Fibroblast of lung (primary cell): Measurements from ENCODE around the gene SERTAD2. TPM values are rescaled to one million over a fixed set of nuclear protein-coding genes. Genes with fewer than 3 reads are reported as not detected.

Source experiments
- DNase-seq, 2 donors: peaks; one replicate each; pipeline versions ENCODE4 v3.0.0 to v3.0.0-alpha.2; 2010; ENCODE audit warnings: low read depth in 2 of 2
- H2AFZ ChIP-seq: 2 replicates; pipeline ENCODE4 v1.5.1; 2012; ENCODE audit warnings: low read length, control low read depth, inconsistent platforms
- H3K27ac ChIP-seq: 2 replicates; pipeline ENCODE4 v1.5.1; 2011; ENCODE audit warnings: low read length, control low read depth; ENCODE audit not compliant: insufficient read depth
- H3K27me3 ChIP-seq: 2 replicates; pipeline ENCODE4 v1.5.1; 2011; ENCODE audit warnings: mild to moderate bottlenecking, low read length; ENCODE audit not compliant: control insufficient read depth, insufficient read depth
- H3K36me3 ChIP-seq: 2 replicates; pipeline ENCODE4 v1.5.1; 2011; ENCODE audit warnings: low read length; ENCODE audit not compliant: control insufficient read depth, insufficient read depth
- H3K4me1 ChIP-seq: 2 replicates; pipeline ENCODE4 v1.5.1; 2011; ENCODE audit warnings: low read length; ENCODE audit not compliant: control insufficient read depth, insufficient read depth; ENCODE audit errors: extremely low read depth
- H3K4me2 ChIP-seq: 2 replicates; pipeline ENCODE4 v1.5.1; 2011; ENCODE audit warnings: low read length, control low read depth; ENCODE audit not compliant: insufficient read depth; ENCODE audit errors: extremely low read depth
- H3K4me3 ChIP-seq, 4 experiments: fragments of 200-600 bp in 1 of 4; sonication (generic) in 1 of 4; replicated peaks in 1 of 4; 2 replicates each; pipeline ENCODE4 v1.5.1; 2011 to 2016; ENCODE audit warnings: low read length in 4 of 4, low read depth in 3 of 4, mild to moderate bottlenecking in 3 of 4, control low read depth in 2 of 4, inconsistent platforms in 1 of 4, mixed read lengths in 1 of 4; ENCODE audit not compliant: insufficient read depth in 1 of 4; ENCODE audit errors: control extremely low read depth in 1 of 4
- H3K79me2 ChIP-seq: 2 replicates; pipeline ENCODE4 v1.5.1; 2012; ENCODE audit warnings: mild to moderate bottlenecking, low read length, inconsistent platforms; ENCODE audit not compliant: control insufficient read depth, insufficient read depth
- H3K9ac ChIP-seq: 2 replicates; pipeline ENCODE4 v1.5.1; 2011; ENCODE audit warnings: mild to moderate bottlenecking, low read length, control low read depth; ENCODE audit not compliant: insufficient read depth
- H3K9me3 ChIP-seq: 2 replicates; pipeline ENCODE4 v1.5.1; 2012; ENCODE audit warnings: low read depth, low read length; ENCODE audit not compliant: control insufficient read depth, insufficient read depth
- H4K20me1 ChIP-seq: 2 replicates; pipeline ENCODE4 v1.5.1; 2011; ENCODE audit warnings: low read length; ENCODE audit not compliant: control insufficient read depth, insufficient read depth; ENCODE audit errors: extremely low read depth
- CTCF ChIP-seq, 2 donors: IDR thresholded peaks in 1 of 2; conservative IDR thresholded peaks in 1 of 2; 1 replicate in 1 of 2; 2 replicates in 1 of 2; pipeline ENCODE4 v1.5.1; 2011 to 2012; ENCODE audit warnings: low read length in 2 of 2, control low read depth in 1 of 2, inconsistent platforms in 1 of 2, low read depth in 1 of 2, mild to moderate bottlenecking in 1 of 2
- EZH2 ChIP-seq: IDR thresholded peaks from 2 replicates; pipeline ENCODE4 v1.5.1; 2012; ENCODE audit warnings: low read length, control low read depth, mild to moderate bottlenecking; ENCODE audit errors: missing control alignments
- polyA plus RNA-seq, 2 donors: library from polyadenylated mRNA; depleted of rRNA in 1 of 2; stranded (reverse) in 1 of 2; unstranded in 1 of 2; fragments of >200 nt; gene quantifications; 2 replicates each; pipeline ENCODE4 v1.2.1, GENCODE V29; 2011 to 2012; ENCODE audit warnings: missing spikeins in 1 of 2
- total RNA-seq: library from RNA; depleted of rRNA; stranded (reverse); fragments of >200 nt; gene quantifications from 2 replicates; pipeline ENCODE4 v1.2.1, GENCODE V29; 2014

SERTAD2 gene
- total and polyA plus RNA-seq, 2 donors (not counting 1 experiment from before 2014, with no cell fraction given) = 15.2 to 16.5 TPM

DNA sequence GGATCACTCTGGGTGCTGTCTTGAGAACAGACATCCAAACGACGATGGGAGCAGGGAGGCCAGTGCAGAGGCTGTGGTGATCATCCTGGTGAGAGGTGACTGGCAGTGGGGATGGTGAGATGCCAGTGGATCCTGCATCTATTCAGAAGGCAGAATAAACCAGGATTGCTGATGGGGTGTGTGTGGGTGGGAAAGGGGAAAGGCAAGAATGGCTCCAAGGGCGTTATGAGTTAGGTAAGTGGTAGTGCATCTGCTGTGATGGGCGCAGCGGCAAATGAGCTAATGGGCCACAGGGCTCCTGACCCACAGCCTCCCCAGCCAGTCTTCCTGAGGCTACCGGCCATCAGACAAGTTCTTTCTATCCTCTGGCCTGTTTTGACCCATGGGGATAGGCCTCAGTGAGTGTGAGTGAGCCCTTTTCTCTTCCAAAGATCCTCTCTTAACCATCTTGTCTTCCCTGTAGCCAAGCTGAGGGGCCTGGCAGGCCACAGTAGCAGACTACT, 29.6 kb downstream of the SERTAD2 start:
- no peaks in the 10 kb centered on the region for H3K36me3 ChIP-seq
- H3K4me2 ChIP-seq = no peak overlapping the region
- no peaks in the 10 kb centered on the region for H4K20me1 ChIP-seq
- no peak overlapping the region for H3K4me3 ChIP-seq
- no peaks in the 10 kb centered on the region for H3K4me1 ChIP-seq
- no peaks in the 10 kb centered on the region for H3K79me2 ChIP-seq
- no peak overlapping the region for H3K9ac ChIP-seq
- no peak overlapping the region for H3K27ac ChIP-seq
- TF ChIP-seq EZH2 = no peak
- TF ChIP-seq CTCF (conservative IDR thresholded peaks at IDR 0.05 in 1 of 2, IDR thresholded peaks at IDR 0.05 in 1 of 2; ENCODE audit: low read depth in 1 of 2, low read length in 2 of 2) = no peak
- no peak overlapping the region for H2AFZ ChIP-seq
- no peaks in the 10 kb centered on the region for H3K9me3 ChIP-seq
- DNase-seq = no peak
- no peaks in the 10 kb centered on the region for H3K27me3 ChIP-seq

DNA sequence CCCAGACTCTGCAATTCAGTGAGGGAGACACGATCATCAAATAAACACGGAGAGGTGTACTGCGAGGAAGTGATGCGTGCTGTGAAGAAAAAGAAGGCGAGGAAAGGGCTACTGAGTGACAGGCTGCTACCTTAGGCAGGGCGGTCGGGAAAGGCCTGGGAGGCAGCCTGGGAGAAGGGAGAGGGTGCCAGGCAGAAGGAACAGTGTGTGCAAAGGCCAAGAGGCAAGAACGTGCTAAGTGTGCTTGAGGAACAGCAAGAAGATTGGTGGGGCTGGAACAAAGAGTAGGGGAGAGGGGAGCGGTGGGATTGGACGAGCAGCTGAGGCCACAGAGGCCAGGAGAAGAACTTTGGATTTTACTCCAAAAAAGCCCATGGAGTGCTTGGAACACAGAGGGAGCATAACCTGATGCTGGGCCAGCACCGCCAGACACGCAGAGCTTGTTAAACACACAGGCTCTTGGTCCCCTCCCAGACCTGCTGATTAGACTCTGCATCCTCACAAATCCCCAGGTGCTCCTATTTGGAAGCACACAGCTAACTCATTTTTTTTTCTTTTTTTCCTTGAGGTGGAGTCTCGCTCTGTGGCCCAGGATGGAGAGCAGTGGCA, 30.4 kb downstream of the SERTAD2 start:
- no peak for DNase-seq
- Histone ChIP-seq H3K4me1 (no peaks in the 10 kb centered on the region), H3K9ac (no peak overlapping the region), H3K27me3 (no peaks in the 10 kb centered on the region), H3K4me2 (no peak overlapping the region), H4K20me1 (no peaks in the 10 kb centered on the region), H3K79me2 (no peaks in the 10 kb centered on the region), H2AFZ (no peak overlapping the region), H3K27ac (no peak overlapping the region), H3K36me3 (no peaks in the 10 kb centered on the region), H3K9me3 (no peaks in the 10 kb centered on the region), H3K4me3 (no peak overlapping the region)
- TF ChIP-seq CTCF (conservative IDR thresholded peaks at IDR 0.05 in 1 of 2, IDR thresholded peaks at IDR 0.05 in 1 of 2; ENCODE audit: low read depth in 1 of 2, low read length in 2 of 2) = no peak
- no peak for TF ChIP-seq EZH2

DNA sequence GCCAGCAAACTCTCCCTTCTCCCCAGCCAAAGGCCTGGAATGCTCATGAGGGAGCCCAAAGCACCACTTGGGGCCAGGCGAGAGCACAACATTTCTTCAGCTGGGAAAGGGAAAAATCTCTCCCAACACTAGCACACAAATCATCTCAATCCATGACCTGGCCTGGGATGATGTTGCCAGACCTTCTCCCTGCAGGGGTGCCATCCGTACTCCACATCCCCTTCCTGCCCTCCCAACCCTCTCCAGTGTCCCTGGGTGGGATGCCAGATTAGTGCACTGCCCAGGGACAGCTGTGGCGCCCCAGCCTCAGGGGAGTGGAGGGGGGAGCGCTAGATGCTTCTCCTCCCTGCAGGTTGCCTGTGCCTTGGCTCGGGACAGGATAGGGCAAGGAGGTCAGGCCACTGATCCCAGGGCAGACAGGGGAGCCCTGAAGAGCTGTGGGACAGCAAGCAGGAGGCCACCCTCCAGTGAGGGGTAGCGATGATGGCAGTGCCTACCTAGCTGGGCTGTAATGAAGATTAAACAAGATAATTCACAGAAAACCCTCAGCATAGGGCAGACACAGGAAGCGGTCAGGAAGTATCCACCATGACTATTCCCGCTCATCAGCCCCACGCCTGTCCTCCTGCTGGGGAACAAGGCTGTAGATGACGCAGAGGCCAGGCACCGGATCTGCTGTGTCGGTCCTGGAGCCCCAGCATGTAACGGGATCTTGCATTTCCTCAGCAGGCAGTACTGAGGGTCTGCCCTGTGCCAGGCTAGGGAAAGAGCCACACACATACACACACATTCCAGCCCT, 31.1 kb downstream of the SERTAD2 start:
- Histone ChIP-seq H3K4me2 (no peak overlapping the region), H2AFZ (no peak overlapping the region), H4K20me1 (no peaks in the 10 kb centered on the region), H3K9ac (no peak overlapping the region), H3K36me3 (no peaks in the 10 kb centered on the region), H3K9me3 (no peaks in the 10 kb centered on the region), H3K4me1 (no peaks in the 10 kb centered on the region), H3K79me2 (no peaks in the 10 kb centered on the region), H3K27ac (no peak overlapping the region), H3K27me3 (no peaks in the 10 kb centered on the region), H3K4me3 (no peak overlapping the region)
- peak in 1 of 2 donors; percentile 31 for DNase-seq
- TF ChIP-seq EZH2 (no peak), CTCF (conservative IDR thresholded peaks at IDR 0.05 in 1 of 2, IDR thresholded peaks at IDR 0.05 in 1 of 2; ENCODE audit: low read depth in 1 of 2, low read length in 2 of 2) (peak; percentile 50 to 59)
